Mesodermal cell (in vitro differentiated cells): ENCODE measurements around the gene INS.
"Not testable (repeated sequence)": the region's sequence is repeated elsewhere in the genome, so short reads cannot be mapped to it uniquely, and the experiment has no call there.

ENCODE experiments used
- H3K27ac ChIP-seq: 2 replicates; pipeline ENCODE4 v1.7.0; 2013; ENCODE audit warnings: mild to moderate bottlenecking, low read depth, low read length, moderate library complexity; ENCODE audit not compliant: severe bottlenecking
- H3K36me3 ChIP-seq: 2 replicates; pipeline ENCODE4 v1.7.1; 2013; ENCODE audit warnings: mild to moderate bottlenecking, low read length, moderate library complexity; ENCODE audit not compliant: control insufficient read depth, insufficient read depth
- H3K4me1 ChIP-seq: one replicate; pipeline ENCODE4 v1.7.1; 2013; ENCODE audit warnings: mild to moderate bottlenecking, low read length; ENCODE audit not compliant: insufficient read depth, control insufficient read depth, poor library complexity, severe bottlenecking
- H3K4me3 ChIP-seq: 2 replicates; pipeline ENCODE4 v1.7.0; 2013; ENCODE audit warnings: low read length, control low read depth, mild to moderate bottlenecking; ENCODE audit not compliant: insufficient read depth, poor library complexity, severe bottlenecking; ENCODE audit errors: extremely low read depth
- H3K9me3 ChIP-seq: 2 replicates; pipeline ENCODE4 v1.7.1; 2013; ENCODE audit warnings: mild to moderate bottlenecking, low read length, moderate library complexity; ENCODE audit not compliant: control insufficient read depth
- WGBS, 2 experiments: methylation state at CpG; one replicate each; pipeline ENCODE4 v1.1.5; 2013; ENCODE audit warnings: missing lambda C conversion rate in 2 of 2; ENCODE audit not compliant: insufficient coverage in 2 of 2; 5-methylcytosine and 5-hydroxymethylcytosine counted together

The INS gene

DNA sequence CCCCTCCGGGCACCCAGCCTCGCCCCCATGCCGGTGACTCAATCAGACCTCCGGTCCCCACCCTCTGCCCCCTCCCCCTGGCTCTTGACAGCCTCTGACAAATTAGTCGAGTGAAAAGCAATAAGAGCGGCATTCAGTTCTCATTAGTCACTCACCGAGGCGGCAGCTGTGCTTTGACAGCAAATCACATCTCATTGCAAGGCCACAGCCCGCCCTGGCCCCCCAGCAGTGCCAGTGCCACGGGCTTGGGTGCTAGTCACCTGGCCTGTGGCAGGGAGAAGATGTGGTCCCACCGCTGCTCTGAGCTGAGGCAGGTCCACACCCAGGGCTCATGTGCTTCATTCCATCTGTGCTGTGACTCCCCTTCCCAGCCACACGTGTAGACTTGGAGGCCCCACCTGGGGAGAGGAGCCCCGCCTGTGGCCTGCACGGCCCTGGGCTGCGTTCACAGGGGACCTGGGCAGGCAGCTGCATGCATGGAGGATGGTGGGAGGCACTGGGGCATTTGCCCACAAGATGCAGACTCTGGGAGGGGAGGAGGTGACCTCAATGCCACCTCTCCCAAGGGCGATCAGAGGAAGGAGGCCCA, 18.0 kb upstream of the INS start:
- H3K27ac ChIP-seq: no peak overlapping the region

DNA sequence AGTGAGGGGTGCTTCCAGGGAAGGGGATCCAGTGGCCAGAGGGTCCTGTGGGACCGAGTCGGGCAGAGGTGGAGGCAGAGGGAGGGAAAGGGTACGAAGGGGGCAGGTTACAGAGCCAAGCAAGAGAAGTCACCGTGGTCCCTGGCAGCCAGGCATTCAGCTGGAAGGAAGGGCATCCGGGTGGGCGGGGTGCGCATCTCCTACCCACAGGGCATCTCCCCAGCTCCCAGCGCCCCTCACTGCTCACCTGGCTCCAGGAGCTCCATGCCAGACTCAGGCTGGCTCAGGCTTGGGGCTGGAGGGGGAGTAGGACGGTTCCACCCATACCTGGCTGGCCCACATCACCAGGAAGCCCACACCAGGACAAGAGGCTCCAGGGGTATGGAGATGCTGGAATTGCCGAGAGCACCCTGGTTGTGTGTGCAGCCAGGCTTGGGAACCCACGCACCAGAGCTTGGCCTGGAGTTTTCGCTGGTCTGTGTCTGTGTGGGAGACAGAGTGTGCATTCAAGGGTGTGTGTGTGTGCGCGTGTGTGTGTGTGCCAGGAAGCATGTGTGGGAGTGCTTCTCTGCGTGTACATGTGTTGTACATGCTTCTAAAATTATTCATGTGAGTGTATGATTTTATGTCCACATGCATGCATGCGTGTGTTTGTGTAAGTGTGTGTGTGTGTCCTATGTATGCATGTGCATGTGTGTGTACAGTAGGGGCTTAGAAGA, 17.2 kb upstream of the INS start:
- not testable (repeated sequence) for H3K36me3 ChIP-seq, H3K27ac ChIP-seq, H3K4me3 ChIP-seq, H3K9me3 ChIP-seq
- peaks cover 10% of the 10 kb centered on the region for H3K4me1 ChIP-seq
- 73 to 79% methylated on average over 7 to 10 of the region's 16 CpGs for WGBS, 2 experiments

More for the DNA sequence above, 18.0 kb upstream of the INS start:
- 54 to 57% methylated on average over 8 to 14 of the region's 16 CpGs for WGBS, 2 experiments
- Histone ChIP-seq H3K4me3 (no peak overlapping the region), H3K4me1 (peaks cover 10% of the 10 kb centered on the region), H3K36me3 (no peaks in the 10 kb centered on the region), H3K9me3 (no peaks in the 10 kb centered on the region)

DNA sequence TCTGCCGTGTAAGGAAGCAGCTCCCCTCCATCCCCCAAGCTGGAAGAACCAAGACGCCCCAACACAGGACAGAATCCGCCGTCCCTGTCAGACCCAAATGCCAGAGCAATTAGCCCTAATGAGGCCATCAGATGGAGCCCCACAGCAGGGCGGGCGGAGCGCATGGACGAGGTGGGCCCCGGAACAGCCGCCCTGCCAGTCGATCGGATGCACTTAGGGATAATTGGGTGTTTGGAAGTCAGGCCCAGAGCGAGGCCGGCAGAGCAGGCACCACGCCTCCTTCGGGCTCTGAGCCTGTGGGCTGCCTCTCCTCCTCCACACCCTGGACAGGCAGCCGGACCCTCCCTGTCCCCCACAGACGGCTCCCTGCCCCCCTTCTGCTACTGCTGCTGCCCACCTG, 16.1 kb upstream of the INS start:
- no peaks in the 10 kb centered on the region for H3K9me3 ChIP-seq
- no peaks in the 10 kb centered on the region for H3K36me3 ChIP-seq
- no peak overlapping the region for H3K27ac ChIP-seq
- H3K4me3 ChIP-seq: no peak overlapping the region
- H3K4me1 ChIP-seq: peaks cover 10% of the 10 kb centered on the region
- 86 to 87% methylated on average over 12 to 14 of the region's 18 CpGs for WGBS, 2 experiments

DNA sequence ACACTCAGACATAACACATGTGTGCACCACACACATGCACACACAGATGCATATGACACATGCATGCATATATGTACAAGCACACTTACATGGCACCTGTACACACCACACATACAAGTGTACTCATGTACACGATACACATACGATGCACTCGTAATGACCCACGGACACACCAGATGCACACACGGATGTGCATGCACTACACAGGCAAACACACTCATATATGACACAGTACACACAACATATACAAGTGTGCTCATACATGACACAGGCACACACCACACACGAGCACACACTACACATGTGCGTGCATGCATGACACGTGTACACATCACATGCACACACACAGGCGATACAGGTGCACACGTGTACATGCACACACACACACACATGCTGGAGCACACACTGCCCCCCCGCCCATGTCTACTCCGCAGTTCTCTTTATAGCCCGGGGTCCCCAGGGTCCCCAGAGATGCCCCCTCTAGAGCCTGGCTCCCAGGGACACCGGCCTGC, 15.4 kb upstream of the INS start:
- Histone ChIP-seq H3K36me3 (no peaks in the 10 kb centered on the region), H3K4me1 (peaks cover 15% of the 10 kb centered on the region), H3K4me3 (no peak overlapping the region), H3K27ac (no peak overlapping the region), H3K9me3 (no peaks in the 10 kb centered on the region)
- WGBS, 2 experiments: 89 to 94% methylated on average over 8 to 12 of the region's 14 CpGs

DNA sequence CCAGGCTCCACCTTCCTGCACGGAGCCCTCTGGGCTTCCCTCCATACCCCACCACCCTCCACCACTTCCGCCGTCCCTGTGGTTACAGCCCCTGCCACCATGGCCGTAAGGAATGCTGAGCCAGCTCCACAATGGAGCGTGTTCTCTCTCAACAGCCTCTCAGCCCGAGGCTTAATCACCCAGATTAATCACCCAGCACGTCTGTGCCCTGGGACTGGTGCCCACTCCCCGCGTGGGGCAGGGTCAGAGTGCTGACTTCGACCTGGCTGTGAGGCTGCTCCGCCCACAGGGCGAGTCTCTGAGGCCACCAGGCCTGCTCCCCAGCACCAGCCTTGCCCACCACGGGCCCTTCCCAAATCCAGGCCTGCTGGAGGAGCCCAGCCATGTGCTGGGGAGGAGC, 14.7 kb upstream of the INS start:
- Histone ChIP-seq H3K9me3 (no peaks in the 10 kb centered on the region), H3K4me1 (peaks cover 15% of the 10 kb centered on the region), H3K4me3 (no peak overlapping the region), H3K27ac (no peak overlapping the region), H3K36me3 (no peaks in the 10 kb centered on the region)
- WGBS, 2 experiments: 85% methylated on average over 9 to 13 of the region's 13 CpGs

DNA sequence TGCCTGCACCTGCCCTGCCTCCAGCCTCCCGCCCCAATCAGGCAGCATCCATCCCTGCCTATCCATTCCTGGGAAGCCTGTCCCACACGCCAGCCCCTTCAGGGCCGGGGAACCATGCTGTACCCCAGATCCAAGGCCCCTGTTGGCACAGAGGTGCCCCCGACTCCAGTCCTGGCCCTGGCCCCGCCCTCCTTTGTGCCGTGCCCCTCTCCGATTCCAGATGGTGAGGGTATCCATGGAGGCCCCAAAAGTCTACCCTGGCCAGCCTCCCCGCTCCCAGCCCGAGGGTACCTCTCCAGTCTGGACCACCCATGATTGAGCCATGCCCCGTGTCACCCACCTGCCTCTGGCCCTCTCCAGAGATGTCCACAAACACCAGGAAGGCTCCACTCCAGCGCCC, 13.4 kb upstream of the INS start:
- no peak overlapping the region for H3K27ac ChIP-seq
- H3K4me1 ChIP-seq: peaks cover 14% of the 10 kb centered on the region
- H3K36me3 ChIP-seq: no peaks in the 10 kb centered on the region
- WGBS, 2 experiments: 95 to 96% methylated on average over 11 of the region's 11 CpGs
- no peak overlapping the region for H3K4me3 ChIP-seq
- H3K9me3 ChIP-seq: no peaks in the 10 kb centered on the region

DNA sequence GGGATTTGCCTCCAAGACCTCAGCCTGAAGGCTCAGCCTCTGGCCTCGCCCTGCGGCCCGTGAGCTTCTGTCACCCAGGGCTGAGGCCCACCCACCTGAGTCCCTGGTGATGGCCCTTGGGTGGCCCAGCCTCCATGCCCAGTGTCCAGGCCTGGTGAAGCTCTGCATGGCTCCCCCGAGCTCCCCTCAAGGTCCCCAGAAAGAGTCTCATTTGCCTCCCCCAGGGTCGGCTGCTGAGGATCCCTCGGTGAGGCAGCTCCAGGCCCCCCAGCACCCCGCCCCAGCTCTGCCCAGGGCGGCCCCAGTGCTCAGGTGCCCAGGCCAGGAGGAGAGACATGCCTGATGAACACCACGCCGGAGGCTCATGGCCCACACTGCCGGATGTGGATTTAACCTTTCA, 12.8 kb upstream of the INS start:
- WGBS, 2 experiments: 88 to 96% methylated on average over 8 to 11 of the region's 11 CpGs
- no peak overlapping the region for H3K27ac ChIP-seq
- peaks cover 8% of the 10 kb centered on the region for H3K4me1 ChIP-seq
- H3K4me3 ChIP-seq: no peak overlapping the region
- H3K9me3 ChIP-seq: no peaks in the 10 kb centered on the region
- H3K36me3 ChIP-seq: no peaks in the 10 kb centered on the region

DNA sequence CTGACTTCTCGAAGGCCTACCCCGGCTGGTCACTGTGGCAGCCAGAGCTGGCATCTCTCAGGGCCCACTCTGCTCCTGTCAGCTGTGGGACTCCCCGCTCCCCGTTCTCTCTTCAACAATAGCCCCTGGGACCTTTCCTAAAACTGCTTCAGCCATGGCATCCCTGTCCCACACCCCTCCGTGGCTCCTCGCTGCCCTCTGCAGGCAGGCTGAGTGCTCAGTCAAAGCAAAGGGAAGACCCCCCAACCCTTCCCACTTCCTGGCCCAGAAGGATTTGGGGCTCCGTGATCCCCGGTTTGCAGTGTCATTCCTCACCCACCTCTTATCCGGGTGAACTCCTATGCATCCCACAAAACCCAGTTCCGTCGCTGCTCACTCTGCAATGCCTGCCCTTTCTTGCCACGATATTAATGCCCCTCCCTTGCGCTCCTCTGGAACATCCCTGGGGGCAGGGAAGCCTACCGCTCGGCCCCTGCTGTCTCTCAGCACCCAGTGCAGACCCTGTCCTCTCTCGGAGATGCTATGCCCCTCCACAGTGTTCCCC, 12.2 kb upstream of the INS start:
- no peak overlapping the region for H3K27ac ChIP-seq
- WGBS, 2 experiments: 68 to 79% methylated on average over 13 to 16 of the region's 16 CpGs

DNA sequence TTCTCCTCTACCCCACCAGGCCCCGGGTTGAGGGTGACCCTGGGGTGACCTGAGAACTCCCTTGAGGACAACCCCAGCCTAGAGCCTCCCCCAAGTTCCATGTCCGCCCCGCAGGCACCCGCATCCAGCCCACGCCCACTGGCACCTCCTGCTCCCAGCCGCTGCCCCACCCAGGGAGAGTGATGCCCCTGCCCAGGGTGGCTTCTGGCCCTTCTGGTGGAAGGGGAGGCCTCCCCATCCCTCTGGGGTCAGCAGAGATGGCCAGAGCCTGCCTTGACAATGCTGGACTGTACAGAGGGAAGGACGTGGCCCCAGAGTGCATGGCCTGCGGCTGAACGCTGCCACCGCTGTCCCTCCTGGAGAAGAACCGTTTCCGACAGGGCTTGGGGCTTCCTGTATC, 11.7 kb upstream of the INS start:
- Histone ChIP-seq H3K4me1 (peaks cover 5% of the 10 kb centered on the region), H3K9me3 (no peaks in the 10 kb centered on the region), H3K4me3 (no peak overlapping the region), H3K27ac (no peak overlapping the region), H3K36me3 (no peaks in the 10 kb centered on the region)
- 89 to 91% methylated on average over 12 of the region's 12 CpGs for WGBS, 2 experiments

More for the DNA sequence above, 12.2 kb upstream of the INS start:
- Histone ChIP-seq H3K4me3 (no peak overlapping the region), H3K36me3 (no peaks in the 10 kb centered on the region), H3K9me3 (no peaks in the 10 kb centered on the region), H3K4me1 (peaks cover 5% of the 10 kb centered on the region)

DNA sequence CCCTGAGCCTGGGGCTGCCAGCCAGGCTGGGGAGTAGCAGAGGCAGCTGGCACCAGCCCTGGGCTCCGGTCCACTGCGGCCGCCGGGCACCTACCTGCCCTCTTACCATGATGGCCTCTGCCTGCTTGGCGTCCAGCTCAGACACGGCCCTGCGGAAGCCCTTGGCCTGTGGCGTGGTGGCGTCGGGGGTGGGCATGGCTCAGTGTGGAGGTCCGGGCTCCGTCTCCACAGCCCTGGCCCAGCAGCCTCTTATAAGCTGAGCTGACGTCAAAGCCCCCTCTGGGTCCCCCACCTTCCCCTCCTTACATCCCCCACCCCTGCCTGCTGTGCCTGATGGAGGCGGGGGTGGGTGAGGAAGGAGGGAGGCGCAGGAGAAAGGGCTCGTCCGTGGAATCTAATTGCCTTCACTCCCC, 10.6 kb upstream of the INS start, which contains the start of gene TH:
TSS of gene TH (minus strand) at position 225 of the 413 bp plus-strand sequence. CDS start at position 196, 29 bp downstream.
- Histone ChIP-seq H3K27ac (no peak within 1 kb of the TSS), H3K4me1 (peaks cover 5% of the 10 kb centered on the region), H3K4me3 (no peak within 1 kb of the TSS), H3K36me3 (no peaks in the 10 kb centered on the region), H3K9me3 (no peaks in the 10 kb centered on the region)
- WGBS, 2 experiments: 86 to 98% methylated on average over 8 of the region's 17 CpGs
